Astrocyte (in vitro differentiated cells and primary cell): ENCODE measurements around the gene TTC13. TPM values are rescaled to one million over a fixed set of nuclear protein-coding genes. Genes with fewer than 3 reads are reported as not detected.
"Not testable (repeated sequence)": the region's sequence is repeated elsewhere in the genome, so short reads cannot be mapped to it uniquely, and the experiment has no call there.

Experiments used
- DNase-seq: peaks from one replicate; pipeline ENCODE4 v3.0.0-alpha.2; 2010; ENCODE audit warnings: low read depth
- FAIRE-seq: peaks from 2 replicates; lab custom pipeline; 2011; peaks lifted over from hg19 to GRCh38; lab: Jason Lieb, UNC
- H2AFZ ChIP-seq: 2 replicates; pipeline ENCODE4 v1.6.0; 2012; ENCODE audit warnings: low read depth, low read length, inconsistent platforms
- H3K27ac ChIP-seq: 2 replicates; pipeline ENCODE4 v1.5.1; 2011; ENCODE audit warnings: low read depth, low read length, inconsistent platforms
- H3K27me3 ChIP-seq: 2 replicates; pipeline ENCODE4 v1.6.0; 2011; ENCODE audit warnings: low read length, inconsistent platforms; ENCODE audit not compliant: insufficient read depth
- H3K36me3 ChIP-seq: 2 replicates; pipeline ENCODE4 v1.5.1; 2011; ENCODE audit warnings: low read length, inconsistent platforms; ENCODE audit not compliant: insufficient read depth
- H3K4me1 ChIP-seq: 2 replicates; pipeline ENCODE4 v1.5.1; 2011; ENCODE audit warnings: low read length, inconsistent platforms; ENCODE audit not compliant: insufficient read depth
- H3K4me2 ChIP-seq: 2 replicates; pipeline ENCODE4 v1.6.0; 2012; ENCODE audit warnings: low read length, inconsistent platforms
- H3K4me3 ChIP-seq: 2 replicates; pipeline ENCODE4 v1.5.1; 2011; ENCODE audit warnings: low read depth, mild to moderate bottlenecking, low read length, inconsistent platforms; ENCODE audit not compliant: insufficient read depth
- H3K79me2 ChIP-seq: 2 replicates; pipeline ENCODE4 v1.6.0; 2012; ENCODE audit warnings: mild to moderate bottlenecking, low read length, inconsistent platforms; ENCODE audit not compliant: insufficient read depth
- H3K9ac ChIP-seq: 2 replicates; pipeline ENCODE4 v1.6.0; 2012; ENCODE audit warnings: mild to moderate bottlenecking, low read length, inconsistent platforms
- H3K9me3 ChIP-seq: 2 replicates; pipeline ENCODE4 v1.5.1; 2012; ENCODE audit warnings: low read depth, mild to moderate bottlenecking, low read length, inconsistent platforms; ENCODE audit not compliant: insufficient read depth
- H4K20me1 ChIP-seq: 2 replicates; pipeline ENCODE4 v1.6.0; 2012; ENCODE audit warnings: low read length, inconsistent platforms; ENCODE audit not compliant: insufficient read depth
- H3K27ac Mint-ChIP-seq: one replicate; pipeline ENCODE4 v1.8.0; 2021; ENCODE audit warnings: mild to moderate bottlenecking, mixed read lengths; ENCODE audit not compliant: unreplicated experiment
- H3K27me3 Mint-ChIP-seq: one replicate; pipeline ENCODE4 v1.8.0; 2021; ENCODE audit warnings: low read depth, mixed read lengths; ENCODE audit not compliant: unreplicated experiment
- H3K36me3 Mint-ChIP-seq: one replicate; pipeline ENCODE4 v1.8.0; 2021; ENCODE audit warnings: low read depth, mixed read lengths; ENCODE audit not compliant: unreplicated experiment
- H3K4me1 Mint-ChIP-seq: one replicate; pipeline ENCODE4 v1.8.0; 2021; ENCODE audit warnings: low read depth, mixed read lengths; ENCODE audit not compliant: unreplicated experiment
- H3K4me3 Mint-ChIP-seq: one replicate; pipeline ENCODE4 v1.8.0; 2021; ENCODE audit warnings: mild to moderate bottlenecking, moderate library complexity, mixed read lengths; ENCODE audit not compliant: unreplicated experiment
- H3K9me3 Mint-ChIP-seq: one replicate; pipeline ENCODE4 v1.8.0; 2021; ENCODE audit warnings: mild to moderate bottlenecking, mixed read lengths; ENCODE audit not compliant: unreplicated experiment
- EZH2 ChIP-seq: IDR thresholded peaks from 2 replicates; pipeline ENCODE4 v1.6.1; 2012; ENCODE audit warnings: mild to moderate bottlenecking, low read length, inconsistent platforms; ENCODE audit not compliant: insufficient read depth
- total RNA-seq: library from RNA; stranded (reverse); gene quantifications from 2 replicates; pipeline ENCODE4 v1.2.1, GENCODE V29; 2021
- TF ChIP-seq, protein P1 (sequence below): IDR thresholded peaks from 2 replicates; pipeline ENCODE4 v1.5.1; 2011; ENCODE audit warnings: low read depth, mild to moderate bottlenecking, inconsistent platforms, low read length, moderate library complexity; ENCODE audit not compliant: insufficient read depth

The TTC13 gene
- total RNA-seq, 1 donor from 2014 or later = 13.0 TPM

DNA sequence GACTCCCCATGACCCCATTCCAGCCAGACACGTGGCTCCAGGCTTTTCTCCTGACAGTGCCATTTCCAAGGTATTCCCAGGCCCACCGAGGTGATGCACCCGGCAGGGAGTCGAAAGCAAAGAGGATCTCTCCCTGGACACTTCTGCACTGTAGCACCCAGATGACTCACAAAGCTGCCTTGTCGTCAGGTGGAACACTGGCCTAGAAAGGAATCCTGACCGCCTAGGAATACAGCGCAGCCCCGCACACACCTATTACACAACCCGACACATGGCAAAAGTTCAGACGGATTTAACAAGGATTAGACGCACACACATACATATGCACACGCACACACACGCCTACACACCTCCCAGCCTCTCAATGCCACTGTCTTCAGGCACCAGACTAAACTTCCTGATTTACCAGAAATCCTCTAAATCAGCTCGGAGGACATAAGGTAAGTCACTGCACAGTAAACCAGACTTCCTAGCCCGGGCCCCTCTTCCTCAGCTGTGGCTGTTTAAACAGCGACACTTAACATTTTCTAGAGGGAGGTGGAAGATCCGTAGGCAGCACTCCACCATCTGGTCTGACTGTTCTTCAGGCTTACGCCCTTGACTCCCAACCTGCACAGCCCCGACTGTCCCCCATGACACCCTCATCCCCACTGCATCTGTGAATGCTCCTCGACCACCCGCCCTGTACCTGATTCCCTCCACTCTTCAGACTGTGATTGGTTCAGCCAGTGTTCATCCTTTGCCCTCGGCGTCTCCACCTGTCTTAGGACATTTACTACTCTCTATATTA lies 48.7 kb upstream of the TTC13 start:
- H3K79me2 ChIP-seq = no peaks in the 10 kb centered on the region
- no peaks in the 10 kb centered on the region for H3K9me3 ChIP-seq
- peaks cover 2% of the 10 kb centered on the region for H3K9me3 Mint-ChIP-seq
- H3K27ac ChIP-seq = no peak overlapping the region
- TF ChIP-seq EZH2 = no peak
- TF ChIP-seq, protein P1, sequence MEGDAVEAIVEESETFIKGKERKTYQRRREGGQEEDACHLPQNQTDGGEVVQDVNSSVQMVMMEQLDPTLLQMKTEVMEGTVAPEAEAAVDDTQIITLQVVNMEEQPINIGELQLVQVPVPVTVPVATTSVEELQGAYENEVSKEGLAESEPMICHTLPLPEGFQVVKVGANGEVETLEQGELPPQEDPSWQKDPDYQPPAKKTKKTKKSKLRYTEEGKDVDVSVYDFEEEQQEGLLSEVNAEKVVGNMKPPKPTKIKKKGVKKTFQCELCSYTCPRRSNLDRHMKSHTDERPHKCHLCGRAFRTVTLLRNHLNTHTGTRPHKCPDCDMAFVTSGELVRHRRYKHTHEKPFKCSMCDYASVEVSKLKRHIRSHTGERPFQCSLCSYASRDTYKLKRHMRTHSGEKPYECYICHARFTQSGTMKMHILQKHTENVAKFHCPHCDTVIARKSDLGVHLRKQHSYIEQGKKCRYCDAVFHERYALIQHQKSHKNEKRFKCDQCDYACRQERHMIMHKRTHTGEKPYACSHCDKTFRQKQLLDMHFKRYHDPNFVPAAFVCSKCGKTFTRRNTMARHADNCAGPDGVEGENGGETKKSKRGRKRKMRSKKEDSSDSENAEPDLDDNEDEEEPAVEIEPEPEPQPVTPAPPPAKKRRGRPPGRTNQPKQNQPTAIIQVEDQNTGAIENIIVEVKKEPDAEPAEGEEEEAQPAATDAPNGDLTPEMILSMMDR = no peak
- no peak overlapping the region for H3K9ac ChIP-seq
- H3K4me2 ChIP-seq = no peak overlapping the region
- H3K4me1 ChIP-seq = no peaks in the 10 kb centered on the region
- H2AFZ ChIP-seq = no peak overlapping the region
- H4K20me1 ChIP-seq = peaks cover 19% of the 10 kb centered on the region
- no peak for DNase-seq
- H3K36me3 Mint-ChIP-seq = peaks cover 6% of the 10 kb centered on the region
- no peaks in the 10 kb centered on the region for H3K27me3 ChIP-seq
- peaks cover 8% of the 10 kb centered on the region for H3K4me1 Mint-ChIP-seq
- H3K27ac Mint-ChIP-seq = no peak overlapping the region
- no peak overlapping the region for H3K4me3 ChIP-seq
- H3K27me3 Mint-ChIP-seq = peaks cover 5% of the 10 kb centered on the region
- no peaks in the 10 kb centered on the region for H3K36me3 ChIP-seq
- no peak overlapping the region for H3K4me3 Mint-ChIP-seq
- FAIRE-seq = no peak

DNA sequence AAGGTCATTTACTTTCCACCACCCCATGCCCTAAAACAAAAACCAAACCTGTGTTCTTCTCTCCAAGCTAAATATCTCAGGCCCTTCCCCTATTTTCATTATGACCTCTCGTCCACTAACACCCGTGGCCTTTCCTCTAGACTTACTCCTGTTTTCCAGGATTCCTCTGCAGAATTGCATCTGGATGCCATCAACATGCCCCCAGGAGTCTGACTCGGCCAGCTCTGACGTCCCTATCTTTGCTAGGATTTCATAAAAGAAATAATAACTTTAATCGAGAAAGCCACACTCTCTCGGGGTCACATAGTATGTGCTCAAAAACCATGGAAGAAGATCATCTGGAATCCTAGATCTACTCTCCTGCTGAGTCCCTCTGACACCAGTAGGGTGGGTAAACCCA lies 47.9 kb upstream of the TTC13 start:
- no peaks in the 10 kb centered on the region for H3K4me1 ChIP-seq
- no peak overlapping the region for H3K9ac ChIP-seq
- Mint-ChIP-seq H3K9me3 (peaks cover 2% of the 10 kb centered on the region), H3K27me3 (peaks cover 5% of the 10 kb centered on the region), H3K27ac (no peak overlapping the region), H3K4me3 (no peak overlapping the region), H3K4me1 (peaks cover 8% of the 10 kb centered on the region), H3K36me3 (peaks cover 7% of the 10 kb centered on the region)
- TF ChIP-seq EZH2 = no peak
- TF ChIP-seq, protein P1 = no peak
- no peaks in the 10 kb centered on the region for H3K36me3 ChIP-seq
- H3K79me2 ChIP-seq = no peaks in the 10 kb centered on the region
- no peak overlapping the region for H3K27ac ChIP-seq
- no peak overlapping the region for H3K4me3 ChIP-seq
- H4K20me1 ChIP-seq = peaks cover 19% of the 10 kb centered on the region
- H3K27me3 ChIP-seq = no peaks in the 10 kb centered on the region
- FAIRE-seq = no peak
- H3K9me3 ChIP-seq = no peaks in the 10 kb centered on the region
- H2AFZ ChIP-seq = no peak overlapping the region
- DNase-seq = no peak
- H3K4me2 ChIP-seq = no peak overlapping the region

DNA sequence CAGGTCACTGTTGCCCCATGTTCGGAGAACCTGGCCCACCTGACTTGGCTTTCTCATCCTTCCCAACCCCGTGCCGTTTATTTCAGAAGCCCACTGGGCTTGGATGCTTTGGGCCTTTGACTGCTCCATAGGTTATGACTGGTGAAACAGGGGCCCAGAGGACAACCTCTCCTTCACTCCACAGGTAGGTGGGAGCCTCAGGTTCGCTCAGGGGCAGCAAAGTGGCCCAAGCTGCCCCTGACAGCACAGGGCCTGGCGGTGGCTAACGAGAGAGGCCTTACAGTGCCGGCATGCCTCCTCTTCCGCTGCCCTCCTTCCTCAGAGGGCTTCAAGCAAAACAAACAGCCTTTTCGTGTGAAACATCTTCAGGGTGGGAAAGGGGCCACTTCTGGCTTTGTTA lies 44.5 kb upstream of the TTC13 start:
- H3K4me2 ChIP-seq = no peak overlapping the region
- no peak overlapping the region for H3K27ac ChIP-seq
- peaks cover 2% of the 10 kb centered on the region for H3K27me3 Mint-ChIP-seq
- H3K36me3 ChIP-seq = no peaks in the 10 kb centered on the region
- H3K4me1 ChIP-seq = peaks cover 6% of the 10 kb centered on the region
- no peak overlapping the region for H3K4me3 ChIP-seq
- H3K36me3 Mint-ChIP-seq = peaks cover 13% of the 10 kb centered on the region
- TF ChIP-seq, protein P1 = no peak
- TF ChIP-seq EZH2 = no peak
- peaks cover 7% of the 10 kb centered on the region for H4K20me1 ChIP-seq
- H3K9me3 Mint-ChIP-seq = peaks cover 2% of the 10 kb centered on the region
- H3K27ac Mint-ChIP-seq = no peak overlapping the region
- DNase-seq (no peak), FAIRE-seq (no peak)
- H3K27me3 ChIP-seq = no peaks in the 10 kb centered on the region
- H3K4me3 Mint-ChIP-seq = no peak overlapping the region
- no peak overlapping the region for H2AFZ ChIP-seq
- no peaks in the 10 kb centered on the region for H3K79me2 ChIP-seq
- no peak overlapping the region for H3K9ac ChIP-seq
- no peaks in the 10 kb centered on the region for H3K9me3 ChIP-seq
- peaks cover 5% of the 10 kb centered on the region for H3K4me1 Mint-ChIP-seq

DNA sequence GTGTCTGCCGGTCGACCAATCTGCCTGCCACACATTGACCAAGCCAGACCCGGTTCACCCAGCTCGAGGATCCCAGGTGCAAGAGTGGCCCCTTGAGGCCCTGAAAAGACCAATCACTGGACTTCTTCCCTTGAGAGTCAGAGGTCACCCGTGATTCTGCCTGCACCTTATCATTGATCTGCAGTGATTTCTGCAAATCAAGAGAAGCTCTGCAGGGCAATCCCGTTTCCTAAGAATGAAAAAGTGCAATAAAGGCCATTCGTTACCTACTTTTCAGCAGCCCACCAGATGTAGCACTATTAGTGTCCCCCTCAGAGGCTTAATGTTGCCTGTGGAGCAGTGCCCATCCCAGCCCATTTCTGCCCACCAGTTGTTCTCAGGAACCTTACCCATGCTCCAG lies 43.9 kb upstream of the TTC13 start:
- not testable (repeated sequence) for H3K27me3 Mint-ChIP-seq, H3K4me2 ChIP-seq, H3K27me3 ChIP-seq, H4K20me1 ChIP-seq, H3K4me1 ChIP-seq, H3K27ac ChIP-seq, H3K27ac Mint-ChIP-seq, H3K36me3 Mint-ChIP-seq, H3K4me1 Mint-ChIP-seq, DNase-seq, H3K9me3 Mint-ChIP-seq, H3K9me3 ChIP-seq, H2AFZ ChIP-seq, H3K4me3 ChIP-seq, H3K79me2 ChIP-seq, H3K9ac ChIP-seq, H3K36me3 ChIP-seq, FAIRE-seq, H3K4me3 Mint-ChIP-seq
